ENCODE results near the gene JPT2.

DNA sequence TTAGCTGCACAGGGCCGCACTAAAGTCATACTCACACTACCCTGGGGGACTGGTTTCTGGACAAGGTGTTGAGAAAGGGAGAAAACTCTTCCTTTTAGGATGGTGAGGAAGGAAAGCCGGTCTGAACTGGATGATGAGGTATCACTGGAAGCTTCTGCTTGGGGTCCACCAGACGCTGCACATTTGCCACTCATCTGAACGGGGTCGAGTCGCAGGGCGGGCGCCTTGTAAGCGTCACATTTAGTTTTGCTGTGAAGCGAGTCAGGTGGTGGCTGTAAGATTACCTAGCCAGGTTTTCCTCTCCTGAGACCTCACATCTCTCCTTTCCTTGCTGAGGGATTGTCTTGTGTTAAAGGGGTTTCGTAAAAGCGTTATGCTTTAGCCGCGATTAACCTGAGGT is 2.3 kb downstream of the JPT2 start:
- TF ChIP-seq CTCF (conservative IDR thresholded peaks at IDR 0.05 in 1 of 2, IDR thresholded peaks at IDR 0.05 in 1 of 2; ENCODE audit: low read depth in 1 of 2, low read length in 2 of 2) (no peak), EZH2 (IDR thresholded peaks at IDR 0.05; ENCODE audit: low read length, missing control alignments) (no peak)
